ENCODE measurements around the gene SNRNP35. TPM values are rescaled to one million over a fixed set of nuclear protein-coding genes. Genes with fewer than 3 reads are reported as not detected.
A peak's percentile ranks its signal among the peaks of the same experiment; 100 is the strongest.
"Not testable (repeated sequence)": the region's sequence is repeated elsewhere in the genome, so short reads cannot be mapped to it uniquely, and the experiment has no call there.

The SNRNP35 gene
- total RNA-seq, 1 donor from 2014 or later: 25.8 TPM

DNA sequence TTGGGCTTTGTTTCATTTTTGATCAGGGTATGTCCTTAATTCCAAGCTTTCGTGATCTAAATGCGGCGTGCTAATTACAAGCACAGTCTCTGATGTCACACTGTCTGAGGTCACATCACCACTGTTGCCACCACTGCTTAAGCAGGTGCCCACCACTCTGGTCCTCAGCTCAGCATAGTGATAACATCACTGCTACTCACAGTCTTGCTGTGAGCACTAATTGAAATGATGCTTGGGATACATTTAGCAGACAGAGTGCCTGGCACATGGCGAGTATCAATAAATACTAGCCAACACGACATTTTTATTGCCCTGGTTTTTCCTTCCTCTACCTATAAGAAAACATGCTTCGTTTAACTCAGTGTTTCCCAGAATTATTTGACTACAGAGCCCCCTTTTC lies 29.3 kb upstream of the SNRNP35 start:
- peaks cover 4% of the 10 kb centered on the region for H3K9me3 Mint-ChIP-seq
- H3K4me1 Mint-ChIP-seq: no peaks in the 10 kb centered on the region
- no peak overlapping the region for H3K27ac Mint-ChIP-seq
- H3K36me3 Mint-ChIP-seq: peaks cover 7% of the 10 kb centered on the region
- no peaks in the 10 kb centered on the region for H3K27me3 Mint-ChIP-seq (ENCODE audit: low read depth)
- no peak for DNase-seq (ENCODE audit: low spot score in 2 of 2, unreplicated experiment in 2 of 2)
- no peak for TF ChIP-seq CTCF (IDR thresholded peaks at IDR 0.05; ENCODE audit: unreplicated experiment)
- no peak overlapping the region for H3K4me3 Mint-ChIP-seq

- H3K27ac Mint-ChIP-seq, H3K9me3 Mint-ChIP-seq, H3K4me1 Mint-ChIP-seq: not testable (repeated sequence)
These were observed 28.8 kb upstream of the SNRNP35 start for GRCh38 chr12:123429101-123429500.

GRCh38 chr12:123431951-123432817 lies 25.8 kb upstream of the SNRNP35 start:
- DNase-seq (ENCODE audit: low spot score in 2 of 2, unreplicated experiment in 2 of 2); H3K4me1 Mint-ChIP-seq; H3K4me3 Mint-ChIP-seq; H3K36me3 Mint-ChIP-seq; H3K9me3 Mint-ChIP-seq; H3K27me3 Mint-ChIP-seq (ENCODE audit: low read depth); H3K27ac Mint-ChIP-seq: not testable (repeated sequence)

More at GRCh38 chr12:123429101-123429500, 28.8 kb upstream of the SNRNP35 start:
- H3K36me3 Mint-ChIP-seq; H3K4me3 Mint-ChIP-seq; DNase-seq (ENCODE audit: low spot score in 2 of 2, unreplicated experiment in 2 of 2); H3K27me3 Mint-ChIP-seq (ENCODE audit: low read depth): not testable (repeated sequence)

- H3K27ac Mint-ChIP-seq: no peak overlapping the region
- no peaks in the 10 kb centered on the region for H3K27me3 Mint-ChIP-seq (ENCODE audit: low read depth)
- no peaks in the 10 kb centered on the region for H3K9me3 Mint-ChIP-seq
- peaks cover 4% of the 10 kb centered on the region for H3K4me1 Mint-ChIP-seq
- DNase-seq (ENCODE audit: low spot score in 2 of 2, unreplicated experiment in 2 of 2): no peak
- TF ChIP-seq CTCF (IDR thresholded peaks at IDR 0.05; ENCODE audit: unreplicated experiment): no peak
- peaks cover 5% of the 10 kb centered on the region for H3K36me3 Mint-ChIP-seq
- H3K4me3 Mint-ChIP-seq: no peak overlapping the region
These were observed 24.3 kb upstream of the SNRNP35 start for GRCh38 chr12:123433615-123434014.

DNA sequence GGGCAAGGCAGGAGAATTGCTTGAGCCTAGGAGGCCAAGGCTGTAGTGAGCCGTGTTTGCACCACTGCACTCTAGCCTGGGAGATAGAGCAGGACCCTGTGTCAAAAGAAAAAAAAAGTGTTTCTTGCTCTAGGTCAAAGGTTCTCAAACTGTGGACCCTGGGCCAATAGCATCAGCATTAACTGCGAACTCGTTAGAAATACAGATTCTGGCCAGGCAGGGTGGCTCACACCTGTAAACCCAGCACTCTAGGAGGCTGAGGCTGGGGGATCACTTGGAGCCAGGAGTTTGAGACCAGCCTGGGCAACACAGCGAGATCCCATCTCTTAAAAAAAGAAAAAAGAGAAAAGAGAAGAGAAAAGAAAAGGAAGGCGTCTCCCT lies 22.3 kb upstream of the SNRNP35 start:
- Mint-ChIP-seq H3K27me3 (ENCODE audit: low read depth) (no peaks in the 10 kb centered on the region), H3K36me3 (peaks cover 5% of the 10 kb centered on the region), H3K4me1 (peaks cover 4% of the 10 kb centered on the region), H3K27ac (no peak overlapping the region), H3K4me3 (peak overlapping the region; percentile 92), H3K9me3 (no peaks in the 10 kb centered on the region)
- no peak for TF ChIP-seq CTCF (IDR thresholded peaks at IDR 0.05; ENCODE audit: unreplicated experiment)
- no peak for DNase-seq (ENCODE audit: low spot score in 2 of 2, unreplicated experiment in 2 of 2)

DNA sequence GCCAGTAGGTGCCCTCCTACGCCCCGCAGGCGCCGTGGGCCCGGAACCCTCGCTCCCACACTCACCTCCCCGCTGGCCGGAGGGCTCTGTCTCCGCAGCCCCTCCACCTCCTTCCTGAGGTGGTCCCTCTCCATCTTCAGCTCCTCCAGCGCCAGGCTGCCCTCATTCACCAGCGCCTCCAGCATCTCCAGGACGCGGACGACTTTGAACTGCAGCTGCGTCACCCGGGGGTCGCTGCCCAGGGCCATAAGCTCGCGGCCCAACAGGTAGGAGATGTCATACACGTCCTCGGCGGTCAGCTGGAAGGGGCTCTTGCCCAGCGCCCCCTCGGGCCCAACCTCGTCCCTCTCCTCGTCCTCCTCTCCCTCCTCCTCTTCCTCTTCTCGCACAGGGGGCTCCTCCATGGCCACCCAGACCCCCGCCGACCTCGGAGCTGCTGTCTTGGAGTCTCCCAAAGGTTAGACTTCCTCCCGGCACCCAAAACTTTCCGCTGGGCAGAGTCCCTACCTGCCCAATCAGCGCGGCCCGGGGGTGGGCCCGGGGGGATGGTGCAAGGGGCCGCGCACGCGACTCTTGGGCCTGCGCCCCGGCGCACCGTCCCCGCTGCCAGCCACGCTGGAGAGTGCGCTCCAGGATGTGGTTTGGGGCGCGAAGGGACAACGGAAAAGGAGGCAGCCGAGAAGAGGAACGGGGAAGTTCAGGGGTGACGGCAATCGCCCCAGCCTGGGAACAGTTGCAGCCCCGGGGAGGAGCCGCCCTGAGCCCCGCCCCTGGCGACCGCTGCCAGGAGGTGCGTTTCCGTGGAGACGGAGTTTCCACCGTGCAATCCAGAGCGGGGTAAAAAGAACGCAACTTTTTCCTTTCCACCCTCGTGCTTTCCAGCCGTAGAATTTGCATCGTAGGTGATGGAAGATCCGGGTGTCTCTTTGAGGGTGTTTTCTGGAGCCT lies 21.6 kb upstream of the SNRNP35 start, which contains the start of gene RILPL2:
Gene RILPL2, minus strand, starts transcription at position 668 of the 948 bp plus-strand sequence. Its CDS starts 264 bp downstream, at position 404.
- Mint-ChIP-seq H3K4me1 (peaks cover 4% of the 10 kb centered on the region), H3K27ac (peak within 1 kb of the TSS; percentile 75)

More for the DNA sequence above, 21.6 kb upstream of the SNRNP35 start, which contains the start of gene RILPL2:
- DNase-seq (ENCODE audit: low spot score in 2 of 2, unreplicated experiment in 2 of 2): peak; percentile 67 to 82
- Mint-ChIP-seq H3K36me3 (no peaks in the 10 kb centered on the region), H3K27me3 (ENCODE audit: low read depth) (no peaks in the 10 kb centered on the region), H3K4me3 (peak within 1 kb of the TSS; percentile 92), H3K9me3 (no peaks in the 10 kb centered on the region)
- TF ChIP-seq CTCF (IDR thresholded peaks at IDR 0.05; ENCODE audit: unreplicated experiment): no peak
